A172 (cell line): ENCODE results near the gene FANCC. TPM values are rescaled to one million over a fixed set of nuclear protein-coding genes. Genes with fewer than 3 reads are reported as not detected.

ENCODE experiments used
- DNase-seq: peaks from one replicate; pipeline ENCODE4 v3.0.0-alpha.2; 2015; ENCODE audit warnings: low spot score
- total RNA-seq: library from RNA; depleted of rRNA; stranded (reverse); fragments of >200 nt; shearing (Covaris generic); gene quantifications from 2 replicates; pipeline ENCODE4 v1.2.3, GENCODE V29; 2014

Gene FANCC
- total RNA-seq, 1 experiment from 2014 or later = 18.2 TPM

DNA sequence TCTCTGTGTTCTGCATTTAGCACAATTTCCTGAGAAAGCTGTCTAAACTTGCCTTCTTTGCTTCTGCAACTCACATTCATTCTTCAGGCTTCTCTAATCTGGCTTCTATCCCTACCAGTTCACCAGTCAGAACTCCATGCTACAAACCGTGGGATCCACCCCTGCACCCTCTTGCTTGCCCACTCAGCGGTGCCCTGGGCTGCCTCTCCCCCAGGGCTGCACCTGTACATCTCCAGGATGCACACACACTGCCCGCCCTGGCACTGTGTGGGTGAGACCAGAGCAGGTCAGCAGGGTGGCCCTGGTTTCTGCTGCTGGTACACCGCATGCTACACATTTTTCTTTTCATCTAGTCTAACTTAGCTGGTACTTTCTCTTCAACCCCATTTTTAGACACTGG, 127.1 kb downstream of the FANCC start:
- DNase-seq = no peak

- DNase-seq = no peak
Measured at GRCh38 chr9:95189251-95190098, 128.0 kb downstream of the FANCC start.

DNA sequence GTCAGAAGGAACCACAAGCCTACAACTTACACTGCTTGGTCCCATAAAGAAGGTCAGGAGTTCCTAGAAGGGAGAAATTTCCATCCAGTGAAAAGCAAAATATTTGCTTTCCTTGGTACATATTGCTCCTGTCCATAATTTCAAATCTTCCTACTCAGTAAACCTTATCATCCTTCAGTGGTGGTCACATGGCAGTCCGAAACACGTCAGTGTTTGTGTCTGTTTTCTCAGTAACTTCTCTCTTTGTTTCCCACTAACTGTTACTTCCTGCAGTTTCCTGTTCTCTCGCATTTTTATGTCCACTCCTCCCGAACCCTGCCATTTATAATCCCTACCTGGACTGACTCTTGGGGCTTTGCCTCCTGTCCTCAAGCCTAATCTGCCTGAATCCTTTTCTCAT, 129.1 kb downstream of the FANCC start:
- no peak for DNase-seq

DNA sequence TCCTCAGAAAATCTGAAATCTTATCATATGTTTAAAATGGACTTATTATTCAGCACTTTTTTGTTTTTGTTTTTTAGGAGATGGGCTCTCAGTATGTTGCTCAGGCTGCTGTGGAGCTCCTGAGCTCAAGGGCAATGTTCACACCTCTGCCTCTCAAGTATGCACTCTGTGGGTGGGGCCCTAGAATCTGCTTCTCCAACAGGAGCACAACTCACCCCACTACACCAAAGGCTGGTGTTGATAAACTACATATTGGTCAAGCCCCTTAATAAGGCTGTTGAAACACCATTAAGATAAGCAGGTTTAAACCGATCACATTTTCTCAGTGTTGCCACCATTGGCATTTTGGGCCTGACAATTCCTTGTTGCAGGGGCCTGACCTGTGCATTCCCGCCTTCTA, 131.6 kb downstream of the FANCC start:
- DNase-seq = no peak

- DNase-seq = no peak
Measured at GRCh38 chr9:95182854-95183563, 134.5 kb downstream of the FANCC start.

DNA sequence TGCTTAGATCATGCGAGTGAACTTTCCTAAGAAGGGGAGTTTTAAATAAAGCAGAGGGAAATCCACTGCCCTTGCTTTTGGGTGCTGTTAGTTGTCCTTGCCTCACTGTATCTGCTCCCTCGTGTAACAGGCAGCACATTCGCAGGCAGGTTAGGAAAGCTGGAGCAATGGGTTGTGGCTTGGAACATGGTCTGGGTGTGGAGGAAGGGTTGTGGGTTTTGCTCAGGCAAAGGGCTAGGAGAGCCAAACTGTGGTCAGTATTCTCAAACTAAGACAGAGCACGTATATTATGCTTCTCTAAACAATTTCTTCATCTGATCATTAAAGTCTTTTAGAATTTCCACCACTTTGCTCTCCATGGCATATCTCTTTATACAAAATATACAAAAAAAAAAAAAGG, 135.7 kb downstream of the FANCC start:
- DNase-seq = no peak

DNA sequence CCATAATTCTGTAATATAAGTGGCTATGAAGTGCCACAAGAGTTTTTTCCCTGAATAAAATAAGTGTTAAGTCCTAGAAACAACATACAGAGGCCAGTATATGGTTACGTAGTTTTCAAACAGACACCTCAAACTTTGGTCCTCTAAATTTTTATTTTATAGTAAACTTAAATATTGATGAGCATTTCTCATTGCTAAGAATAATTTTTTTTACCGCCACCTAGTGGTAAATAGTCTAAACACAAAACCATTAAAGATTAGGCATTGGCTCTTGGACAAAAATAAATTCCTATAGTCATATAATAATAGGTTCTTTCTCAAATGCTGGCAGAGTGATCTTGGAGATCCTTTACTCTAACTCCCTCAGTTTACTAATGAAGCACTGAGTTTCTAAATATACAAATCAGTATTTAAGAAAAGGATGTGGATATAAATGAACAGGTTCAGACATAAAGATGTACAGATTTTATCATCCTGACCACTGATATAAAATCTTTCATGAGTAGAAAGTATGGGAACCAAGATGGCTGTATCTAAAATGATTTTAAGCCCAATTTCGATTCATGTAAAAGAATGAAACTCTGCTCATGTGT, 136.2 kb downstream of the FANCC start:
- no peak for DNase-seq

DNA sequence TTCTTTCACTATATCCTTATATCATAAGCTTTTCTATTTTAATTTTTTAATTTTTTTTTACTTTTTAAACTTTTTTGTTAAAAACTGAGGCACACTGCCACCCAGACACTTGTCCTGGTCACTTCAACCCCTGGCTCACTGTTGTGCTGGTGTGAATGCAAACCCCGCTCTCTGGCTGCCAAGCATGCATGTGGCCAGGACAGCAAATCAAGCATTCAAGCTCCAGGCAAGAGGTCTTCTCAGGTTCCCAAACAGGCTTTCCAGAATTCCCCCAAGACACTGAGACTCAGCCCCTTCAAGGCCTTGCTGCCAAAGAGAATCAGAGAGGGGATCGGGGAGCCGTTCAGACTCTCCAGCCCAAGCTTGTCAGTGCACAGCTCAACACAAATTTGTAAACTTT, 139.9 kb downstream of the FANCC start:
- DNase-seq = no peak

DNA sequence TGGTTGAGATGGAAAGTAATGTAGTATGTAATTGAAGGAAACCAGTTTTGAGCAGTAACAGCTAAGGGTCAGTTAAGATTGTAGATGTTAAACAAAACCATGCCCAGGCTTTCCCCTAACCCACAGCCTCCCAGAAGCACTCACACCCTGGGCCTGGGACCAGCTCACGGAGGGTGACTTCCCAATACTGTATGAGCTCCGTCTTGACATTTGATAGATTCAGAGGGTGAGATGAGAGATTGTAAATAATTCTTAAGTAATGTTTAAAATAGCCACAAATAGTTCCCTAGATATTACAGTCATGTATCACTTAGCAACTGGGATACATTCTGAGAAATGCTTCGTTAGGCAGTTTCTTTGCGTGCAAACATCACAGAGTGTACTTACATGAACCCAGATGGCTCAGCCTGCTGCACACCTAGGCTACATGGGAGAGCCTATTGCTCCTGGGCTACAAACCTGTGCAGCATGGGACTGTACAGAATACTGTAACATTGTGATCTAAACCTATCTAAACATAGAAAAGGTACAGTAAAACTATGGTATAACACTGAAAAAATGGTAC, 140.7 kb downstream of the FANCC start:
- DNase-seq = no peak

- no peak for DNase-seq
Measured at GRCh38 chr9:95175523-95175922, 142.0 kb downstream of the FANCC start.

DNA sequence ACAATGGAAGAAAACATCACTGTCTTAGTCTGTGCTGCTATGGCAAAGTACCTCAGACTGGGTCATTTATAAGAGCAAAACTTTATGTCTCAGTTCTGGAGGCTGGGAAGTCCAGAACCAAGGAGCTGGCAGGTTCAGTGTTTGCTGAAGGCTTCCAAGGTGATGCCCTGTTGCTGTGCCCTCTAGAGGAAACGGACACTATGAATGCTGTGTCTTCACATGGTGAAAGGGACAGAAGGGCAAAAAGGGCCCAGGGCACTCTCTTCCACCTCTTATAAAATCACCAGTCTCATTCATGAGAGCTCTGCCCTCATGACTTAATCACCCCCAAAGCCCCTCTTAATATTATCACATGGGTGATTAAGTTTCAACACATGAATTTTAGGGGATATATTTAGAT, 143.5 kb downstream of the FANCC start:
- no peak for DNase-seq

DNA sequence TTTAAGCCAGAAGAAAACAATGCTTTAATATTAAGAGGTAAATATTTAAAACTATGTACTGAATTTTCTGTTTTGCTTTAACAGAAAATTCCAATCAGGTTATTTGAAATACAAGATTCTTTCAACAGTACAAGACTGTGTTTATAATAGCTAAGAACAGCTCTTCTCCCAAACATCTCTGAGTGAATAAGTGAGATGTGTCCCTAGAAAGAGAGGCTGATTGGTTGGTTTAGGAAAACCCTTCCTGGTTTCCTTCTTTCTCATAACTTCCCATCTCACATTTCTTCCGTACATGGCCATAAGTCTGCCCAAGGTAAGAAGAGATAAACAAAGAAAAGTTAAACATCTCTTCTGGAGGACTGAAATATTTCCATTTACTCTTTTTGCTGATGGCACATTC, 145.9 kb downstream of the FANCC start:
- no peak for DNase-seq

DNA sequence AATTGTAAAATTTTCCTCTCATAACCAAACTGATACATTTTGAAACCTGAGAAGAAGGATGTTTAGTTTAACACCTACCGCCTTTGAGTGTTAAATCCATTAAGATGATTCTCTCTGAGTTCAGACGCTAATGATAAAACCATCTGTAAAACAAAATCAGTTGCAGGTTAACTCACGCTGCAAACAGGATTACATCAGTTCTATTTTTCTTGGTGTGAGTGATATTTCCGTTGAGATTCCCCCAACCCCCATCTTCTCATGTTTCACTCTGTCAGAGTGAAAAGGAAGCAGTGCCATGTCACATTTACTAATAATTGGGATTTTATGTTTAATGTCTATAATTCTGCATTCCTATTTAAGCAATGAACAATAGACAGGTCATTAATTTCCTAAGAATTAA, 146.5 kb downstream of the FANCC start:
- peak; percentile 25 for DNase-seq

DNA sequence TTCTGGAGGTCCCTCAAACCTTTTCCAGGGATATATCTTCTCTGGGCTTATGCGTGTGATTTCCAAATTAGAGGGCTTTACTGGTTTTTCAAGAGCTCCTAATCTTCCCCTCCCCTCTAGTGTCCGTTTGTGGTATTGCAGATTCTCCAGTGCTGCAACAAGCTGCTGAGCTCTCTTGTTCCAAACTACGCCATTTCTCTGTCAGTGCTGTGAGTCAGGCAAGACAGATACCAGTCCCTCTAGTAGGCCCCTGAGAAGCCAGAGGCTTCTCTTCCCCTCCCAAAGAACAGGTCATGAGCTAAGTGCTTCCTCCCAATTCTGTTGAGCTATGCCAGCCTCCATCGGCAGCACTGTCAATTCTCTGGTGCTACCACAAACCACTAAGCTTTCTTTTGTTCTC, 149.5 kb downstream of the FANCC start:
- DNase-seq = peak; percentile 87

DNA sequence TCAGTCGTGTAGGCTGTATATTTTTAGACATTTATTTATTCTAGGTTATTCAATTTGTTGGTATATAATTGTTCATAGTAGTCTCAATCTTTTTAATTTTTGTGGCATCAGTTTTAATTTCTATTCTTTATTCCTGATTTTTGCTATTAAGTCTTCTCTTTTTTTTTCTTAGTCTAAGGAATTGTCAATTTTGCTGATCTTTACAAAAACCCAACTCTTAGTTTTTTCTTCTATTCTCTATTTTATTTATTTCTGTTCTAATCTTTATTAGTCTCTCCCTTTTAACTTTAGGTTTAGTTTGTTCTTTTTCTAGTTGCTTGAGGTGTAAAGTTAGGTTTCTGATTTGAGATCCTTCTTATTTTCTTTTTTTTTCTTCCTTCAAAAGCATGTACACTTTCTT, 152.5 kb downstream of the FANCC start:
- DNase-seq = no peak

DNA sequence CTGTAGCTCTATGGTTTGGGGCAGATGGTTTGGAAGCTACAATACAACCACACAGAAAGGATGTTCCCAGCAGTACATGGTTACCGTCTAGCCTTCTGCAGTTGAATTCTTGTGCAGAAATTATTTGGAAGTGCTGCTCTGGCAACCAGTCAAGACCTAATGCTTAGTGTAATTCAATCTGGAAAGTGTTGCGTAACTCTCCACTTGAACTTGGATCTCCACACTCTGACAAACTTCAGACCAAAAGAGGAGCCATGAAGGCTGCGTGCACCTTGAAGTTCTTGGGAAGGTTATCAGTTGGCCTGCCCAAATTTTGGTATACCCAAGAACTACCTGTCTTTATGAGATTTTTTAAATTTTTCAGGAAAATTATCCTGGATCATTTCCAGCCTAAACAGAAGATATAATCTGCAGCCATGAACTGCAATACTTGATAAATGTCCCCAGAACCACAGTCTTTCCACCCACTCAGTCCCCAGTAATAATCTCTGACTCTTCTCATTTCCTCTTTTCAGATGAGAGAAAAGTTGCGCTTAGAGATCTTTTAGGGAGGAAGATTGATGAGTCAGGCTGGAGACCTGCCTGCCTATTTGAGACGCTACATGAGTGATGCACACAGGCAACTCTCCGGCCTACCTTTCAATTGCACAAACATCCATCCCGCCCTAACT, 159.9 kb downstream of the FANCC start:
- no peak for DNase-seq

DNA sequence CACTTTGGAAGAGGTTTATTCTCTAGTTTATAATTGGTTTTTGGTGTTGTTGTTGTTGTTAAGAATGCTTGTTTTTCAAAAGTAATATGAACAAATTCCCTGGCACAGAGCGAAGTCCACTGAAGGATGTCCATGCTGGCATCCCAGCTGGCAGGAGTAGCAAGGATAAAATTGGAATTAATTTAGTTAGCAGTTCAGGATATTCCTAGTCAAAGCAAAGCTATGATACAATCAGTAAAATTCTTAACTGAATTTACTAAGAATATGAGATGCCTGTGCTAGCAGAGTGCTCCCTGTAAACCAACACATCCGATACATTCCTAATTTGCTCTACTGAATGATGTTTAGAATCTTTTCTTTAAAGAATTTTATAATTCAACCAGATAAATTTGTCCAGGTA, 161.4 kb downstream of the FANCC start:
- DNase-seq = no peak

- DNase-seq = no peak
Measured at GRCh38 chr9:95155220-95155619, 162.3 kb downstream of the FANCC start.

- DNase-seq = no peak
Measured at GRCh38 chr9:95150903-95151302, 166.6 kb downstream of the FANCC start.

- DNase-seq = no peak
Measured at GRCh38 chr9:95148208-95148520, 169.3 kb downstream of the FANCC start.

DNA sequence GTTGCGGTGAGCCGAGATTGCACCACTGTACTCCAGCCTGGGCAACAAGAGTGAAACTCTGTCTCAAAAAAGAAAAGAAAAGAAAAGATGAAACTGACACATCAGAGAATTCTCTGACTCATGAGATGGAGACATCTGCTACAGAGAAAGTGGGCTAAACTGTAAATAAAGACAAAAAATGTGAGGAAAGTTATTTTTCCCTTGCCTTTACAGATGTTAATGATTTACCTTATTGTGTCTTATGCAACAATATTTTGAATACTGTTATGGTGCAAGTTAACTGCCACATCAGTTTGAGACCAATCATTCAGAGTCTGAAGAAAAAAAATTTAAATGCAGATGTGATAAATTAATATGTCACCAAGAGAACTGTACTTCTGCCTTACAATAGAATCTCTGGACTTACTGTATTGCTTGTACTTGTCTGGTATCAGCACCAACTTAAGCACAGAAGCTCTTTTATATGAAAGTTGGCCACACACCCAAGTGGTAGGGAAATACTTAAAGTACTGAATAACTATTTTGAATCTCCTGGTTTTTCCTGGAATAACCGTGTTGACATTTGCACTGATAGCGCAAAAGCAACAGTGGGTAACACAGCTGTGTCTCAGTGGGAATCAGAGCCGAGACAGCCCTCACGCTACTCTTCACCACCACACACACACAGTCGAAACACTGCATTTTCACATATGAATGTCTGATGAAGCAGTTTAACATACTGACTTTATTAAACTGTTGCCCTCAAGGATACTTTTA, 169.9 kb downstream of the FANCC start:
- no peak for DNase-seq
